Measurements from ENCODE around the gene ZCCHC17.

ZCCHC17 gene

GRCh38 chr1:31397360-31398095, 100.7 kb downstream of the ZCCHC17 start:
- no peak for DNase-seq

GRCh38 chr1:31398246-31398645, 101.4 kb downstream of the ZCCHC17 start:
- DNase-seq, result no peak

GRCh38 chr1:31399976-31400375, 103.1 kb downstream of the ZCCHC17 start:
- no peak for DNase-seq

GRCh38 chr1:31400393-31400792, 103.6 kb downstream of the ZCCHC17 start:
- no peak for DNase-seq

GRCh38 chr1:31401241-31401640, 104.4 kb downstream of the ZCCHC17 start:
- DNase-seq, result no peak

GRCh38 chr1:31405578-31406245, 108.9 kb downstream of the ZCCHC17 start:
- no peak for DNase-seq

DNA sequence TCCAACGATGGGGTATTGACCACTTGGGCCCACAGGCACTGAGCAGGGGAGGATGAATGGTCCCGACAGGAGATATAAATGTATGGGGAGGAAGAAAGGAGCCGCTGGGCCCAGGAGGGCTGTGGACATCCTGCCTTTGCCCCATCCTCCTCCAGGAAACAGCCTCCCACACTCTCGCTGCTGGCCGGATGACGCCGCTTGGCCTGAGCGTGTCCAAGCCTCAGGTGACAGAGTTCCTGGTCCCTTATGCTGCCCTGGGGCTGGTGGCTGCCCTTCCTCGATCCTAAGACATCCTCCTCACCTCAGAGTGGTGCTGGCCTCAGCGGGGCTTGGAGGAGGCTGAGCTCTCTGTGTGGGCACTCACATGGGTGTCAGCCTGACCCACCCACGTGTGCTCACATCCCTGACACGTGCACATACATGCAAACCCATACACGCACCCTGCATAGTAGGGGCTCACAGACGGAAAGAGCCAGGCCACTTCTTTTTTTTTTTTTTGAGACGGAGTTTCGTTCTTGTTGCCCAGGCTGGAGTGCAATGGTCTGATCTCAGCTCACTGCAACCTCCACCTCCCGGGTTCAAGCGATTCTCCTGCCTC, 110.3 kb downstream of the ZCCHC17 start:
- no peak for DNase-seq

DNA sequence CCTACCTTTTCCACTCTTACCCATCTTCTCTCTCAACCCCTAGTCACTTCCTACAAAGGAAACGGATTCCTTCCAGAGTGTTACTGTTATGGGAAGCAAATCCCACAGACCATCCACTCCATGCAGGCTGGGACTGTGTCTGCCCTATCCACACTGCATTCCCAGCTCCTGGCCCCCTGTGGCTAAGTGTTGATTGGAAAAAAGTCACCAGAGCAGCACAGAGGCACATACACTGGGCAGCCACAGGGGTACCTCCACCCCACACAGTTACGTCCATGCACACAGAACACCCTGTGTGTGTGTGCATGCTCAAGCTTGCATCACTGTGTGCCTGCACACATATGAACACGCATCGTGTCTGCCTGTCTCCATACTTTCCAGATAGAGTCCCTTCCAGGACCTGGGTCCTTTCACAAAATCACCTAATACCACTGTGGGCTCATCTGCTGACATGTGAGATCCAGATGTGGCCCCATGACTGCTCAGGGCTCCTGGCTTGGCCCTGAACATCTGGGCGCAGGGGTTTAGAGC, 112.0 kb downstream of the ZCCHC17 start:
- no peak for DNase-seq

- DNase-seq, result no peak
Observed at GRCh38 chr1:31409946-31410858, 113.4 kb downstream of the ZCCHC17 start.

DNA sequence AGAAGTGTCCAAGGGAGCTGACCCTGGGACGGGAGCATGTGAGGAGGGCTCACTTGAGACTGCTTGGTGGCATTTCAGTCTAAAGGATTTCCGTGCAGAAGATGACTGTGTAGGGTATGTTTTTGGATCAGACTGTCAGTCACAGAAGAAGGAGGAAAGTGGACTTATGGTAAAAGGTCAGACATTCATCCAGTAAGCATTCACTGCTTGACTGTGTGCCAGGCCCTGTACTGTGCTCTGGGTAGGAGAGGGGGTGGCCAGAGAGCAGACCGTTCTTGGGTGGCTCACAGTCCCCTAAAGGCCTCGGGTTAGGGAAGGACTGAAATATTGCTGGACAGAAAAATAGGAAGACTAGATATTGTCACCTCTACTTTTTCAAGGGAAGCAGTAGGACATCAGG, 114.0 kb downstream of the ZCCHC17 start:
- no peak for DNase-seq

GRCh38 chr1:31412205-31412604, 115.4 kb downstream of the ZCCHC17 start:
- no peak for DNase-seq

GRCh38 chr1:31412732-31413404, 116.0 kb downstream of the ZCCHC17 start, which contains the start of gene SERINC2:
Gene SERINC2, plus strand, starts transcription at chr1:31413213. Its CDS starts 53 bp downstream, at chr1:31413266.
- no peak for DNase-seq

- DNase-seq, result no peak
Observed at GRCh38 chr1:31413405-31414001, 116.7 kb downstream of the ZCCHC17 start.
